Mononuclear cell (primary cell): ENCODE results near the gene EPC1. TPM values are rescaled to one million over a fixed set of nuclear protein-coding genes. Genes with fewer than 3 reads are reported as not detected.
"Not testable (repeated sequence)": the region's sequence is repeated elsewhere in the genome, so short reads cannot be mapped to it uniquely, and the experiment has no call there.

Experiments
- H3K27me3 ChIP-seq: 2 replicates; pipeline ENCODE4 v1.6.0; 2011; ENCODE audit warnings: low read length, control low read depth; ENCODE audit not compliant: insufficient read depth
- H3K4me1 ChIP-seq: 2 replicates; pipeline ENCODE4 v1.5.1; 2011; ENCODE audit warnings: mild to moderate bottlenecking, low read length, control low read depth; ENCODE audit not compliant: insufficient read depth
- H3K4me3 ChIP-seq: 2 replicates; pipeline ENCODE4 v1.5.1; 2011; ENCODE audit warnings: mild to moderate bottlenecking, low read length, moderate library complexity
- H3K9me3 ChIP-seq: 2 replicates; pipeline ENCODE4 v1.5.1; 2011; ENCODE audit warnings: low read depth, mild to moderate bottlenecking, control low read depth, low read length
- total RNA-seq: library from RNA; depleted of rRNA; stranded (reverse); fragments of >200 nt; gene quantifications from one replicate; pipeline ENCODE4 v1.2.3, GENCODE V29; 2012

Gene EPC1
- total RNA-seq, 1 donor: 194 TPM

DNA sequence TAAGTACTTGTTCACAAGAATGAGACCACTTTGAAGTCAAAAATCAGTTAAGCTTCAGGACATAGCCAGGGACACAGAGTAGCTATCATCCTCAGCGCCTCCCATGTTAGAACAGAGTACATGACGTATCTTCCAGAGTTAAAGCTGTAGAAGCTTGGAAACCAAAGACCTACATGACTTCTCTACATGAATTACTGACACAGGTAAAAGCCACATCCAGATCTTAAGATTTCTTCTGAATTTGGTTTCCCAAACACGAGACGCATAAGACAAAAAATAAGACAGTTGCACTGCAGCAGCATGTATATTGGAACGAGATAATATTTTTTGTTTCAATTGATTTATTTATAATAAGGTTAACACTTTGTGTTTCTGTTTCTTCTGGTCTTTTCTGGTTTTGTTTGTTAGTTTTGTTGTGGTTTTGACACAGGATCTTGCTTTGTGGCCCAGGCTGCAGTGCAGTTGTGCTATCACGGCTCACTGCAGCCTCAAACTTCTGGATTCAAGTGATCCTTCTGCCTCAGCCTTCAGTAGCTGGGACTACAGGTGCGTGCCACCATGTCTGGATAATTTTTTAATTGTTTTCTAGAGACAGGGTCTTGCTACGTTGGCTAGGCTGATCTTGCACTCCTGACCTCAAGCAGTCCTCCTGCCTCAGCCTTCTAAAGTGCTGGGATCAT is 10.2 kb upstream of the EPC1 start:
- H3K4me1 ChIP-seq: peaks cover 53% of the 10 kb centered on the region
- H3K9me3 ChIP-seq: no peaks in the 10 kb centered on the region
- H3K27me3 ChIP-seq: no peaks in the 10 kb centered on the region
- H3K4me3 ChIP-seq: no peak overlapping the region

DNA sequence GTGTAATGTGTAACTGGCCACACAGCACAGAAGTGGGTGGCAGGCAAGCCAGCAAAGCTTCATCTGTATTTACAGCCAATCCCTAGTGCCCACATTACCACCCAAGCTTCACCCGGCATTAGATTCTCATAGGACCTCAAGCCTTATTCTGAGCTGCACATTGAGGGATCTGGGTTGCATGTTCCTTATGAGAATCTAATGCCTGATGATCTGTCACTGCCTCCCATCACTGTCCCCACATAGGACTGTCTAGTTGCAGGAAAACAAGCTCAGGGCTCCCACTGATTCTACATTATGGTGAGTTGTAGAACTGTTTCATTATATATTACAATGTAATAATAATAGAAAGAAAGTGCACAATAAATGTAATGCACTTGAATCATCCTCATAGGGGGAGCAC is 7.7 kb upstream of the EPC1 start:
- H3K4me1 ChIP-seq: peaks cover 54% of the 10 kb centered on the region
- H3K27me3 ChIP-seq, H3K9me3 ChIP-seq, H3K4me3 ChIP-seq: not testable (repeated sequence)

DNA sequence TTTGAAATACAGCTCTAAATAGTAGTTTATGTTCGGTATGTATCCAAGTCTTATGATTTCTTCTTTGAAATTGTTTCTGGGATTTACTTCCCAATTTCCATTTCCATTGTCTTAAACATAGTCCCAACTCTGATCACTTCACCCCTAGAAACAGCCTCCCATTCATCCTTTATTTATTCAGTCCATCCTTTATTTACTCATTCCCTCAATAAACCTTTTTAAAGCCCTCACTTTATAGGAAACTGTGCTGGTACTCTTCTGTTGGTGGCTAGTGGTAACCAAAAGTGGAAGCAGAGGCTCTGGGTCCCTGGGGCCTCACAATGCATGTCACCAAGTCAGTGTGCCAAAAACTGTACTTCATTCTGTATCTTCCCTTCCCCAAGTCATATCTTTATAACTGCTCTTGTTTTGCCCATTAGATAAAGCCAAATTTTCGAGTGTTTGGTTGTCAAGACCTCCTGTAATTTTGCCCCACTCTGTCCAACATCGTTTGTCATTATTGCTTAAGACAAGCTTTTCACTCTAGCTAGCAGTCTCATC is 3.9 kb upstream of the EPC1 start:
- no peak overlapping the region for H3K4me3 ChIP-seq
- H3K9me3 ChIP-seq: no peaks in the 10 kb centered on the region
- peaks cover 36% of the 10 kb centered on the region for H3K4me1 ChIP-seq
- no peaks in the 10 kb centered on the region for H3K27me3 ChIP-seq

DNA sequence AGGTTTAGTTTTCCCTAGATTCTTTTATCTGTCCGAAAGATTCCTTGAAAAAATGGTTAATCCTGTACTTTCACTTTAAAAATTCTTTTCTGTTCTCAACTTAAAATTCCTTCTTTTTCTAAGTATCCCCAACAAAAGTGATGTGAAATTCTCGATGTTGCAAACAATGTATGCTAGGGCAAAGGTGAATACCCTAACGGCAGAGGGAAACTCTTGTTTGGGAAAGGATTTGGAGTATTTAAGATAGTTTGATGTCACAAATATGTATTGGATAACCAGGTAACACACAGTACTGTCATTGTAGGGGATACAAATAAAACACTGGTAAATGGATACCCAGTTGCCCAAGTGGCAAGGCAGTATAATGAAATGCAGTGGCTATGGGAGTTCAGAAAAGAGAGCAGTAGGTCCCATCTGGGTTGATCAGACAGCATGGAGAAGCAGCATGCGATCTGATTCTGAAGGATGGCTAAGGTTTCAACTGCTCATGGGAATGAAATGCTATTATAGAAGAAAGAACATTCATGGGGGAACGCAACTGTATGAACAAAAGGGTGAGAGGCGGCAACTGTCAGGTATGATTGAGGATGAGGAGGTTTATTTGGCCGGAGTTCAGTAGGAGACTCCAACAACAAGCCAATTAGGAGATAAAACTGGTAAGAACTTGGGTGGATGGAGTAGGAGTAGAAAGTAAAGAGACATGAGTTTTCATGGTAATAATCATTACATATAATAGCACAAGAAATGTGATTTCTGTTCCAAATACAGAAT is 3.2 kb upstream of the EPC1 start:
- no peaks in the 10 kb centered on the region for H3K9me3 ChIP-seq
- peaks cover 40% of the 10 kb centered on the region for H3K4me1 ChIP-seq
- H3K4me3 ChIP-seq: no peak overlapping the region
- H3K27me3 ChIP-seq: no peaks in the 10 kb centered on the region

DNA sequence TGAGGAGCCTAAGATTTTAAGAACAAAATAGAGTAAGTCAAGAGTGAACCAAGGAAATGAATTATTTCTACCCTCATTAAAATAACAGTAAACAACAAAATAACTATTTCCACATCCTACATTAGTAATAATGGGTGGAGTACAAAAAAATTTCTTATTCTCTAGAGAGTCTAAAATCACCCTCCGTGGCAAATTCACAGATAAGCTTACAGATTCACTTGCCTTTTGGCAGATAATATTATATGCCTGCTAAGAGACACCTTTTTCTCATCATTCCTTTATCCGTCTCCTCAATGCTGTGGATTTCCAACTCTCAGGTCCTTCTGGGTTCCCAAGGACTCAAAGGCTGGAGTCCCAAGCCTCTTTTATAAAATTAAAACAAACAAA is 2.2 kb upstream of the EPC1 start:
- peaks cover 41% of the 10 kb centered on the region for H3K4me1 ChIP-seq
- no peak overlapping the region for H3K4me3 ChIP-seq
- H3K27me3 ChIP-seq: no peaks in the 10 kb centered on the region
- H3K9me3 ChIP-seq: no peaks in the 10 kb centered on the region

DNA sequence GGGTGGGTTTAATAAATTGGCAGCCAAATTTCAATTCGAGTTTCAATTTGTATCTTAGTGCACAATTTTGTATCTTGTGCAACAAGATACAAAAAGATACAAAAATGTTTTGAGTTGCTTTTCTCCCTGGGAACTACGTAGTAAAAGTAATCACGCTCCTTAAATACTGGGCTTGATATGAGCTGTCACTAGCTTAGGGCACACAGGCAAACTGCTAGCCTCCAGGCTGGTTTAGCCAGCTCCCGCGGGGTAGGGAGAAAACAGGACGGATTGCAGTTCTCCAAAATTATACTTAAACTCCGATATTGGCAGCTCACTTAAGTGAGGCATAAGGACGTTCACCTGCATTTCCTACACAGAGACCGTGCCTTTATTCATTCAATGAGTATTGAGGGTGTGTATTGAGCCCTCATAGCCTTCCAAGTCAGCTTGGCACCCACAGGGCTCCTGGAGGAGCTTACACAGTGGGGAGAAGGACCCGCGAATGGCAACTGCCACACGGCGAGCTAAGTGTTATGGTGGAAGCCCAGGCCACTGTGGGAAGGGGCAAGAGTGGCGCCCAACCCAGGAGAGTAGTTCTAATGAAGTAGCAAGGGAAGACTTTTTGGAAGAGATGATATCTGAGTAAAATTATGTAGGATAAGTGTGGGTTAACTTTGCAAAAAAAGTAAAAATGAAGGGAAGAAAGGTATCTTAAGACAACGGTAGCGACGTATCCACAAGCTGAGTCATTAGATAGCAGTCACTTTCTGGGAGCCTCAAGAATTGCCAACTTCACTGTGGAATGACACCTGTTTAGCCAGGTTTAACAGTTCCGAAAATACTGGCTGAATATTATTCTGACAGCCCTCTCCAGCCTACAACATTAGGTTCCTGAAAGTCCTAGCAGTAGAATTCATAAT is 1.6 kb upstream of the EPC1 start:
- Histone ChIP-seq H3K4me1 (peaks cover 43% of the 10 kb centered on the region), H3K27me3 (no peaks in the 10 kb centered on the region), H3K4me3 (no peak overlapping the region), H3K9me3 (no peaks in the 10 kb centered on the region)

DNA sequence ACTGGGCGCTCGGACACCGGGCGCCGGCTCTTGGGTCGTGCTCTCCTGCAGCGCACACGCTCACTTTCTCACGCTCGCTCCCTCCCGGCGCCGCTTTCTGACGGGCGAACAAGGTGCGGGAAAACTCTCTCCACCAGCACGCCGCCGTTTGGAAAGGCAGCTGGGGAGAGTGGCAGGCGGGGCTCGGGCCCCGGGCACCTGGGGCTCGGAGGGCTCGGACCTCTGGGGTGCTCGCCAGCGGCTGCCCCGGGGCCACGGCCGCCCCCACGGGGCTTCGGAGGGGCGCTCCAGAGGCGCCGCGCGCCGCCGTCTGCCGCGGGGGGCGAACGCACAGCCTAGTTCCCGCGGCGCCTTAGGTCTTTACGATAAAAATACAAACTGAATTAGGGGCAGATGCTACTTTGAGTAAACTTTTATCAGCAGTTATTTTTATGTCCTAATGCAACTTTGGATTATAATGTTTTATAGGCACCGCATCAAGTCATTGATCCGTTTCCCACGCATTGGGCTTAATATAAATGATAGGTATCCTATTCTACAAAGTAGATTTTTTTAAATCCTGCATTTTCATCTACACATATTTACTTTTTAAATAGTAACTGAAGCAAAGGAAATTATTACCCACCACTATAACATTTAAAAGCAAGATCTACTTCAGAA is 535 bp upstream of the EPC1 start:
- H3K27me3 ChIP-seq: no peaks in the 10 kb centered on the region
- peak overlapping the region; percentile 97 for H3K4me3 ChIP-seq
- no peaks in the 10 kb centered on the region for H3K9me3 ChIP-seq
- H3K4me1 ChIP-seq: peaks cover 33% of the 10 kb centered on the region

DNA sequence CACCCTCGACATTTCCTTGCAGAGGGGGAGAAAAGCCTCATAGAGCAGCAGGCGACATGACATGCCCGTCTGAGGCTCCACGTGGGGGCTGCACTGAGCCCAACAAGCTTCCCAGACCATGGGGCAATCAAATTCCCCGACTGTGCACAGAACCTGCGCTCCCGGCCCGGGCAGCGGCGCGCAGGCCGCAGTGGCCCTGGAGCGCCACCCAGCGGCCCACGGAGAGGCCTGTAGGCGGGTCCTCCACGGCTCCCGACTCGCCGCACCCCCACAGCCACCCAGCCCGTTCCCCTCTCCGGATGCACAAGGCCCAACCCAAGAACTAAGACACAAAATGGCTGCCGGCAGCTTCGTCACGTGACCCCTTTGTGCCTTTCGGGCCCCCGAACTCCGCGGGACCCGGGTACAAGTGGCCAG is 816 bp downstream of the EPC1 start:
- no peaks in the 10 kb centered on the region for H3K9me3 ChIP-seq
- H3K4me3 ChIP-seq: peak overlapping the region; percentile 97
- H3K4me1 ChIP-seq: peaks cover 24% of the 10 kb centered on the region
- H3K27me3 ChIP-seq: no peaks in the 10 kb centered on the region

DNA sequence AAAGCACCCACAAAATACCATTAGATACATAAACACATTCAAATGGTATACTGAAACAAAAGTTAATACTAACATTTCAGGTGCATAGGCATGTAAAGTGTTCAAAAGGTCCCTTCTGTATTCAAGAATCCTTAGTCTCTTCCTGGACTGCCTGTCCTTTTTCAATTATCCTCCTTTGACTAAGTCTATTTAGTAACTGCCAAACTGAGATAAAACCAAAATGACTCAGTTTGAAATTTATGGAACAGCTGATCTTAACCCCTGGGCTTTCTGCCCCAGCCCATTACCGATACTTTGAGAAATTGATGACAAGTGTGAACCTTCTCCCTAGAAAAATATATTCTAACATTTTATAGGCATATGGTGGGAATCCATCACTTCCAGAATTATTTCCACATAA is 5.4 kb downstream of the EPC1 start:
- H3K9me3 ChIP-seq: no peaks in the 10 kb centered on the region
- H3K4me3 ChIP-seq: no peak overlapping the region
- no peaks in the 10 kb centered on the region for H3K27me3 ChIP-seq
- peaks cover 41% of the 10 kb centered on the region for H3K4me1 ChIP-seq

DNA sequence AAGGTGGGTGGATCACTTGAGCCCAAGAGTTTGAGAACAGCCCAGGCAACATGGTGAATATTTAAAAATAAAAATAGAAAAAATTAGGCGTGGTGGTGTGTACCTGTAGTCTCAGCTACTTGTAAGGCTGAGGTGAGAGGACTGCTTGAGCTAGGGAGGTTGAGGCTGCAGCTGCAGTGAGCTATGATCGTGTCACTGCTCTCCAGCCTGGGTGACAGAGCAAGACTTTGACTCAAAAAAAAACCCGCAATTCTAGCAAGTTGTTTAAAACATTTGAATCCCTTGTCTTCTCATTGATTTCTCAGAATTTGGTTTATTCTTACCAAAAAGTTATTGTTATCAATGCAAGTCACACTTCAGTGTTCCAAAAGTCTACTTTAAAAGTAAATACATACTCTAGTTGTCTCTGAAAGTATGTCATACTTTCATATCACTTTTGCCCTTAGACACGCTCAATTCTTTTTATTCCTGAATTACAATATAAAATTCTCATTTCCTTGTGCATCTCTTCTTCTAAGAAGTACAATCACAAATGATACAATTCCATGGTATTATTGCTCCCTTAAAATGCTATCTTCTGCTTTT is 6.3 kb downstream of the EPC1 start:
- Histone ChIP-seq H3K9me3 (no peaks in the 10 kb centered on the region), H3K4me1 (peaks cover 50% of the 10 kb centered on the region), H3K4me3 (no peak overlapping the region), H3K27me3 (no peaks in the 10 kb centered on the region)

DNA sequence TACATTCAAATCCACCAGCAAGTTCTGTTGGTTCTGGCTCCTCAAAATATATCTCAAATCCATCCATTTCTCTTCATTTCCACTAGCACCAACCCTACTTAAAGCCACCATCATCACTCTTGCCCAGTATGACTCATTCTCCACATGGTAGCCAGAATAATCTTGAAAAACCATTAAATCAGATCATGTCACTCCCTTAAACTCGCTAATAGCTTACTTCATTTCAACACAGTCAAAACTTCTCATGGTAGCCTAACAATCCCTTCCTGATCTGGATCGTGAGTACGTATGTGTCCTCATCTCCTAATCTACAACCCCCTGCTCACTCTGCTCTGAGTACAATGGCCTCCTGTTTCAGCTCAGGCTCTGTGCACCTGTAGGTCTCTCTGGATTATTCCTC is 8.7 kb downstream of the EPC1 start:
- Histone ChIP-seq H3K4me1 (peaks cover 58% of the 10 kb centered on the region), H3K27me3 (no peaks in the 10 kb centered on the region), H3K9me3 (no peaks in the 10 kb centered on the region), H3K4me3 (no peak overlapping the region)

DNA sequence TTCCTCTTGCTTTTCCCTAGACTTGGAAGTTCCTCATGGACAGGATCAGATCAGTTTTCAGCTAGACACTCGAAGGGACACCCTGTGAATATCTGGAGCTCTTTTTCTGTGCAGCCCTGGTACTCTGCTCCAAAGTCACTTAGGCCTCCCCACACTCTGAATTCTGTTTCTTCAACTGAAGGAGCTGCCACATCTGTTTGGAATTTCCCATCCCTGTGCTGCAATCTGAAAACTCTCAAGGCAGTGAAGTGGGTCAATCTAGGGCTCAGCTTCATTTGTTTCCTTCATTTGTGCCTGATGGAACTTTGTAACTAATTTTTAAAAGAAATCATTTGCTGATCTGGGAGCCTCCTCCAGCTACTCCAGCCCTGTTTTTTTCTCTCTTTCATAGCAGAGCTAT is 9.6 kb downstream of the EPC1 start:
- H3K4me3 ChIP-seq: no peak overlapping the region
- H3K27me3 ChIP-seq: no peaks in the 10 kb centered on the region
- peaks cover 67% of the 10 kb centered on the region for H3K4me1 ChIP-seq
- H3K9me3 ChIP-seq: no peaks in the 10 kb centered on the region

DNA sequence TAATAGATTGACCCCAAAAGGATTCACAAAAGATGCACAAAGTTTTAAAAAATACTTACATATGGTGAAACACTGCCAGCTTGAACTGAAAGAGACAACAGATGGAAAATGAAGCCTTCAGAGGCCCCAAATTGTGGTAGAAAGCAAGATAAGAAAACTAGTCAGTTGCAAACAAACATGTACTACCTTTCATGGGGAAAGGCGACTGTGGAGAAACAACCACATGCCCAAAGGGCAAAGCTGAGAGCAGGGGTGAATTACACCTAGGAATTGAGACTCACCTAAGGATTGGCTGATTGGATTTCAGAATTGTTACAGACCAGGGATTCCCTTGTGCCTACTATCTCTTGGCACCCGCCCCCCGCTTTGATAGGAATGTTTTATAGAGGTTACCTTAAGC is 13.1 kb downstream of the EPC1 start:
- peaks cover 81% of the 10 kb centered on the region for H3K4me1 ChIP-seq
- no peak overlapping the region for H3K4me3 ChIP-seq
- H3K27me3 ChIP-seq: no peaks in the 10 kb centered on the region
- no peaks in the 10 kb centered on the region for H3K9me3 ChIP-seq

DNA sequence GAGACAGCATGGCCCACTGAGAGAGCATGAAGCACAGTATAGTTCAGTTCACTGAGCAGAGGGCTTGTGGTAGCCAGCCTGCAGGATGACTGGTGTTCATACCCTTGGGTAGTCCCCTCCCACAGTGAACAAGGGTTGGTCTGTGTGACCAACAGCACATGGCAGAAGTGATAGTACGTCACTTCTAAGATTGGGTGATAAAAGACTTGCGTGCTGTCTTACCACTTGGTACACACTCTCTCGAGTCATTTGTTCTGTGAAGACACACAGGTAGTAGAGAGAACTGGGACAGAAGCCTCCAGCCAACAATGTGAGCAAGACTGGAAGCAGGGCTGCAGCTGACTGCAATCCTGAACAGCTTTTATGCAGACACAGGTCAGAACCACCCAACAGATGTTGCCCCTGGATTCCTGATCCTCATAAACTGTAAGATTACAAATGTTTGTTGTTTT is 14.6 kb downstream of the EPC1 start:
- Histone ChIP-seq H3K27me3 (no peaks in the 10 kb centered on the region), H3K4me3 (no peak overlapping the region), H3K4me1 (peaks cover 76% of the 10 kb centered on the region), H3K9me3 (no peaks in the 10 kb centered on the region)
